Dermis blood vessel endothelial cell (primary cell): ENCODE results near the gene DIPK1A. TPM values are rescaled to one million over a fixed set of nuclear protein-coding genes. Genes with fewer than 3 reads are reported as not detected.

Experiments used
- DNase-seq: peaks from one replicate; pipeline ENCODE4 v3.0.0; 2010
- total RNA-seq: library from RNA; depleted of rRNA; stranded (reverse); fragments of >200 nt; gene quantifications from 2 replicates; pipeline ENCODE4 v1.2.3, GENCODE V29; 2014

The DIPK1A gene
- total RNA-seq, 1 donor from 2014 or later = 0.68 TPM

DNA sequence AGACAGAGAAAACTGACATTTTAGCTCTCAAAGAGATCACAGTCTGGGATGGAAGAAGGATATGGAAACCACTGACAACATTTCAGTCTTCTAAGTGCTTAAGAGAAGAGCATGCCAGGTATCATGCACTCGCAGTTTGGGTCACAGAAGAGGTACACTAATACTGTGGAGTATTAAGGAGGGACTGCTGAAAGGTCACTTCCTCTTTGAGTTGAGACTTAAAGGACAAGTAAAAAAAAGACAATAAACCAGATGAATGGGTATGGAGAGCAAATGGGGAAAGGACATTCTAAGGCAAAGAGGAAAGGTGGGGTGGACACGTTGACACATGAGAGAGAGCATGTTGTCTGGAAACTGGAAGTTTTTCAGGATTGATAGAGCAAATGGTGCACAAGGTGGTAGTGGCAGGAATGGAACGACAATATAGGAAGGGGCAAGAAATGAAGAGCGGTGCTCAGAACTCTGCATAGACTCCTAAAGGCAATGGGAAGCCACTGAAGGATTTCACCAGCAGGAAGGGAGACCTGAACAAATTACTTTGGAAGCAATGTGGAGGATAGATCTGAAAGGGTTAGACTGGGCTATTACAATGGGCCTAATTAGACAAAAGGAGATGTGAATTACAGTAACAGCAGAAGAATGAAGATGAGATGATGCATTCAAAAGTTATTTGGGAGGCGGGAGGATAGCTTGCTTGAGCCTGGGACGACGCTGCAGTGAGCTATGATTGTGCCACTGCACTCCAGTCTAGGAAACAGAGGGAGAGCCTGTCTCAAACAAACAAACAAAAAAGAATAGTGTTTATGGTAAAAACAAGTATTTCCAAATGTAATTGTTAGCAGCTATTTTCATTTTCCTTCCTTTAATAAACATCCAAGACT, 11.1 kb downstream of the DIPK1A start:
- no peak for DNase-seq

DNA sequence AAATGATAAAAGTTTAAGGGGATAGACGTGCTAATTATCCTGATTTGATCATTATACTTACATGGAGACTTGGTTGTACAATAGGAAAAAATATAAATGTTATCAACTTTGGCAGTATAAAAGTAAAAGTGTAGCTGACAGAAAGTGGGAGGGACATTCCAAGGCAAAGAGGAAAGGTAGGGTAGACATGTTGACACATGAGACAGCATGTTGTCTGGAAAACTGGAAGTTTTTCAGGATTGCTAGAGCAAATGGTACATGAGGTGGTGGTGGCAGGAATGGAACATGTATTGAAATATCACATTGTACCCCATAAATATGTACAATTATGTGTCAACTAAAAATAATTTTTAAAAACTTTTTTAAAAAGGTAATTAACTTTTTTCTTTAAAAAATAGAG, 13.2 kb downstream of the DIPK1A start:
- no peak for DNase-seq

DNA sequence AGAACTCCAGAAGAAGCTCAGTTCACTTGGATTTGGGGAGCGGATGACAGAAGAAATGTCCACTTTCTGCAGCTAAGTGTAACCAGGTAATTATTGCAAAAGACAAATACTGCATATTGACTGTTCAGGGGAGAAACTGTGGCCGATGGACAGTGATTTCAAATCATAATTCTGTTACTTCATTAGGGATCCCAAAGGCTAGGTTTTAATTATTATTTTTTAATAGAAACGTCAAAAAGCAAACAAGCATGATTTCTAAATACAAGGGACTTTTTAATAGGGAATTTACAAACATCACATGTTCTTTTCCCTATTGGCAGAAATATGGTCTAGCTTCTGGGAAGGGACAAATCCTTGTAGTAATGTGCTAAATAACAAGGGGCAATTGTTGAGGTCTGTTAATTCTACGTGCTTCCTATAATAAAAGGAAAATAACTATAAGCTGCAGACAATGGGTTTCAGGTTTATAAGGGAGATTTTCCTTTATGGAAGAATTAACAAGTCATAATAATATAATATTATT, 15.5 kb downstream of the DIPK1A start:
- DNase-seq = no peak

DNA sequence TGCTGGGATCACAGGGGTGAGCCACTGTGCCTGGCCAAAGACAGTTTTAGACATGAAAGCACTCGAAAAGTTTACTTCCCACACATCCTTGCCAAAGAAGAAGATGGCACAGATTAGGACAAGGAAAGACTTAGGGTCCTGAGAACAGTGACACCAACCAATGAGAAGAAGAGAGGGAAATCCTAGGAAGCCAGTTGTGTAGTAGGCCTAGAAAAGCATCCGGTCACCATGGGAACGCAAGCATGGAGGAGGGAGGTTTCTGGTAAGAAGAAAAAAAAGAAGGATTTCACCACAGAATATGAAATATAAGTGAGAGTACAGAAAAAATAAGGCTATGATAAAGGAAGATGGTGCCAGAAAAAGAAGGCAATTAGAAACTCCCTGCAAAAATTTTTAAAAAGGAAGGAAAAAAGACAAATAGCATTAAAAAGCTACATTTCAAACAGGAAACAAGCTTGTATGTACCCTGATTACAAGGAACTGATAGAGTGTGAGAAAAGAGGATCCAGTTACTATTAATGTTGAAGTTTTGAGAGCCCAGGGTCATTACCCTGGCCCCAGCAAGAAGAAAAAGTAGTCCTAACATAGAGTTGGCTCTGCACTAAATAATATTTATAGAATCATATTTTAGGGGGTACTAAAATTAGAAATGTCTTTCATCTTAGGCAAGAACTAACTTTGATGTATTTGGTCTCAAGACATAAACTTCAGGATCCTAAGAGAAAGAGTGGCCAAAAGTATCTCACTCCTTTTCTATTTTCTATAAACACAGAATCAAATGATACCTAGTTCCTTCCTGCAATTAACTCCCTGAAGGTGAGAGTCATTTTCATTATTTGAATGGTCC, 16.1 kb downstream of the DIPK1A start:
- DNase-seq = no peak

DNA sequence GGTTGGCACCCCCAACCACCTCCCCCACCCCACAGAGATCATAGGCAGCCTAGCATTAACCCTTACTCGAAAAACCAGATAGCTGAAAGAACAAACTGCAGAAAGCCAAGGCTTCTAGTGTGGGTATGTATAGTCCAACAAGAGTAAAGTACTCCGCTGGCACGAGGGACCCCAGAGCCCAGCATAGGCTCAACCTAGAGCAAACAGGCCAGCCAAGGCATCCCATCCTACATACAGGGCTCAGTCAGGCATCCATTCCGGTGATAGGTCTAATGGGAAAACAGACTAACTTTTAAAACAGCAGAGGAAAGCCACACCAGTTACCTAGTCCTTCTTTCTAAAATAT, 17.8 kb downstream of the DIPK1A start:
- no peak for DNase-seq

DNA sequence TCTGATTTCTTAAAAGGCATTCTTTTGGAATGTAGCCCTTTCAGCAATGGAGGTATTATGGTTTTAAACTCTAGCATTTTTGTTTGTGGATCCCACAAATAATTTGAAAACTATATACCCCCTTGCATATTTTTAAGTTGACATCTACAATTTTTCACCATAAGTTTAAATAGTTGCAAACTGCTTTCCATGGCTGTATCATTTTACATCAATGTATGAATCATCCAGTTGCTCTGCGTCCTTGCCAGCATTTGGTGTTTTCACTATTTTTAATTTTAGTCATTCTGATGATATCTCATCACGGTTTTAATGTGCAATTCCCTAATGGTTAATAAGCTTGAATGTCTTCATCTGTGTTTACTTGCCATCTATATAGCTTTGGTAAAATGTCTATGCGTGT, 20.7 kb downstream of the DIPK1A start:
- no peak for DNase-seq

DNA sequence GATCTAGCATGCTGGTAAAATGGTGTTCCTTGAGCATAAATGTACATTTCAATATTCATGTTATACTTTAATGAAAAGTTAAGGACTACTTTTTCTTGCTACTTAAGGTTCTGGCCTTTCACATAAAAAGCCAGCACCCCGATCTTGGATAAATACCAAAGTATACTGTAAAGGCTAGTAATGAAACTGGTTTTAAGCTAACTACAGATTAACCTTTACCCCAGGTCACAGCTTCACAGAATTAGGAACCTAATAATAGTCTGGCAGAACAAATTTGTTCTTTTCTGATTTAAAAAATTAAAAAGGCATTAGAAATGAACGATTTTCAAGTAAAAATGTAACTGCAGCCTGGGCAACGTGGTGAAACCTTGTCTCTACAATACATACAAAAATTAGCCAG, 23.5 kb downstream of the DIPK1A start:
- no peak for DNase-seq

DNA sequence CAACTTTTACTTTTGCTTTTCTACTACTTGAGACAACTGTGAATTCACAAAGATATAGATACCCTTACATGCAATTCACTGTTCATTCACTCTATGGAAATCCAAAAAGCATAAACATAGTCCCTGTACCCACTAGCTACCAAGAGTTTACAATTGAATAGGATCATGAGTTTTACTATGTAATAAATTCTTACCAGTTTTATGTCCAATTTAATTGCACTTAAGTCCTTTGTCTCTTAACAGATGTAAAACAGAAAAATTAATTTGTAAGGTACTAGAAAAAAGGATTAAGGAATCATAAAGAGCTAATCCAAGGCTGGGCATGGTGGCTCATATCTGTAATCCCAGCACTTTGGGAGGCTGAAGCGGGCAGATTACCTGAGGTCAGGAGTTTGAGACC, 24.4 kb downstream of the DIPK1A start:
- no peak for DNase-seq

DNA sequence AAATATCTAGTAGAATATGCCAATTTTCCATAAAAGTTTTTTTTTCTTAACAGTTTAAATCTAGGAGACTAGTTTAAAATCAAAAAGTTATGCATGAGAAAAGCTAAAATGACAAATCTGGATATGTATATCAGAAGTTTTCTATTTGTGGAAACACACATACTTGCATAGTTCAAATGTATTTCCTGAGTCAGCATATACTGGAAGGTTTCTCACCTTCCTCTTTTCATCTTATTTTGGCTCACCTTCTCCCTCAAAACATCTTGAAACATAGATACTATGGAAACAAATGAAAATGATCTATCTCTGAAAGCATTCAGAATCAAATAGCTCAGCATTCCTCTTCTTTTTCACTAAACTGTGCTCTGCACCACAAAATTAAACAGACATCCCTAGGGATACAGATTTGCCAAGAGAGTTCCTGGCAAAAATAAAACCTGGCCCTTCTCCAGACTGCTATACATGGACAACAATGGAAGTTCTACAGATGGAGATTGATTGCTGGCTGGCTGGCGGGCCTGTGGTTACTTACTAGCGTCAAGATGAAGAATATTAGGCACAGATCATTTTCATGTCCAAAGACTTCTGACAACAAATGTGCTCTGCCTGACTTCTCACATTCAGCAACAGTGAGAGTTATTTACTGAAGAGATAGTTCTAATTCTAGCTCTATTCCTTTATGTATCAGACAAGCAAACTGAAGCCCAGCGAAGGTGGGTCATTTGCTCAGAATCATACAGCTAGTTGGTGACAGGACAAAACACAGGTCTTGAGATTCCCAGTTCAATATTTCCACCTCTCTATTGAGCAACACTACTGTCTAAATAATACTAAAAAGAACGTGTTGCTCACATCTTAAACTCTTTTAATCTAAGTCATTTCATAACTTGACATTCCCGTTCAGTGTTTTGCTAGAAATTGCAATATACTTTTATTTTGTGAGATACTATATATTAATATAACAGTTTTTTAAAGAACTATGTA, 26.6 kb downstream of the DIPK1A start:
- peak; percentile 51 for DNase-seq

DNA sequence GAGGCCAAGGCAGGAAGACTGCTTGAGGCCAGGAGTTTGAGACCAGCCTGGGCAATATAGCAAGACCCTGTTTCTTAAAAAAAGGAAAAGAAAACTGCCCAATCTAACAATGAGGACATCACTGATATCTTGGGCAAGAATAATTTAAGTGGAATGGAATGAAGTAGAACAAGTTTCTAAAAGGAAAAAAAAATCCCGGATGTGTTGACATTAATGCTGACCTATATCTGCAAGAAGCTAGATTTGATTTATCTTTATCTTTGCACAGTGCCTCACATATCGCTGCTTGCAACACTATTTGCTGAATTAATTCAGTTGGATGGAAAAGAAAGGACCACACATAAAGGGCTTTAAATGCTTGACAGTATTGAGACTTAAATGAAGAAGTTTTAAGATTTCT, 27.8 kb downstream of the DIPK1A start:
- DNase-seq = no peak

DNA sequence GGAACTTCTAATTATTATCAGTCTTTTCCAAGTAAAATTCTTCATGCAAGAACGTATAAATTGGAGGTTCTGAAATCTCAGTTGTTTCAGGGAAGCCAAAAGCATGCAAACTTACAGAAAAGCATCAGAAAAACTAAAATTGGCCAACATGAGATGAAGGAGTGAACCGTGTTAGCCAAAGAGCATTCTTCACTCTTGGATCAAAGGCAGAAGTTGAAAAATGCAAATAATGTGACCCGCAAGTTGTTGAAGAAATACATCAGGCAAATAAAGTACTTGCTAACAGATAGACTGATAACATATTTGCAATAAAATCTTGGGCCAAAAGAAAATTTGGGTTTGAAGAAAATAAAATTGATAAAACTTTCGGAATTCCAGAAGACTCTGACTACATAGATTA, 29.6 kb downstream of the DIPK1A start:
- no peak for DNase-seq

DNA sequence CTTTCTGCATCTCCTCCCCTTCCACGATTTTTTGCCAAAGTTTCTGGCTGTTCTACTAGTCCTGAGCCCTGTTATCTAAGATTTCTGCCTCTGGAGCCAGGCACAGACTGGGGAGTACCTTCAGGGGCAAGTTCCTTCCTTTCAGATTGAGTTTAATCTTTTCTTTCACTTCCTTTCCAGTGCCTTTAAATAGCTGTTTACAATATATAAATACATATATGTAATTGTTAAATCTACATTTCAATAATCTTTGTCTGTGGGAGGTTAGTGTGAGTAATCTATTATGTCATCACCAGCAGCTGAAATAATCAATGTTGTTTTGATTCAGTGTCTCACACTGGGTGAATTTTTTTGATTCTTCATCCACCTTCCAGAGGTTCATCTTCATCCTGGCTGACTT, 31.8 kb downstream of the DIPK1A start:
- no peak for DNase-seq

DNA sequence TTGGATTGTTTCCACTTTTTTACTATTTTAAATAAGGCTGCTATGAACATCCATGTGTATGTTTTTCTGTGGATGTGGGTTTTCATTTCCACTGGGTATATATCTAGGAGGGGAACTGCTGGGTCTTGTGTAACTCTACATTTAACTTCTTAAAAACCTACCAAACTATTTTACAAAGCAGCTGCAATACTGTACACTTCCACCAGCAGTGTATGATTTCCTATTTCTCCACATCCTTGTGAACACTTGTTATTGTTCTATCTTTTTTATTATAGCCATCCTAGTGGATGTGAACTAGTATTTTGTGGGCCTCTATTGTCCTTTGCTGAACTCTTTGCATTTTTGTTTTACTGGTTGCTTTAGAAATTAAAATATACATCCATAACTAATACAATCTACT, 33.4 kb downstream of the DIPK1A start:
- no peak for DNase-seq

DNA sequence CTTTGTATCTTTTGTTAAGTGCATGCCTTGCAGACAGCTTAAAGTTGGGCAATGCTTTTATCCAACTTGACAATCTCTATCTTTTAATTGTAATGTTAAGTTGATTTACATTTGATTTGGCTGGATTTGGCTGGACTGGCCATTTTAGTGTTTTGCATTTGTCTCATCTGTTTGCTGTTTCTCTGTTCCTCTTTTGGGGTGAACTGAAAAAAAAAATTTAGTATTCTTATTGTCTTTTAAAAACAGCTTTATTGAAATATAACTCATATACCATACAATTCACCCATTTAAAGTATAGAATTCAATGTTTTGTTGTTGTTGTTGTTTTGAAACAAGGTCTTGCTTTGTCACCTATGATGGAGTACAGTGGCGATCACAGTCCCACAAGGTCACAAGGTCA, 34.4 kb downstream of the DIPK1A start:
- no peak for DNase-seq

DNA sequence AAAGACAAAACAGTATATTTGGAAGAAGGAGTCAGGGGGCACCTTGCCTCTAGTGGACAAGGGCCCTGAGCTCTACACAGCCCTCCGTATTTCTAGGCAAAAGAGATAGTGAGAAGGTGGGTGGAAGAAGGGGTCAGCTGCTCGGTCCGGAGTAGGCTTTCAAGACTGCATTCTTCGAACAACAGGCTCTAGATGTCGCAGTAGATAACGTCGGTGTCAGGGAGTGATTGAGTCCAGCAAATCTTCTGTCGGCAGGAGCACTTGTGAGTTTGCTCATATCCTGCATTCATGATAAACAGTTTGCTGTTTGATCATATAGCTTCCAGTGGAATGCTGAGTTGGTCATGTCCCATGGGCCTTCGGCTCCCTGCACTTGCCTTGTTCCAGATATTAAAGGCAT, 36.8 kb downstream of the DIPK1A start:
- no peak for DNase-seq

DNA sequence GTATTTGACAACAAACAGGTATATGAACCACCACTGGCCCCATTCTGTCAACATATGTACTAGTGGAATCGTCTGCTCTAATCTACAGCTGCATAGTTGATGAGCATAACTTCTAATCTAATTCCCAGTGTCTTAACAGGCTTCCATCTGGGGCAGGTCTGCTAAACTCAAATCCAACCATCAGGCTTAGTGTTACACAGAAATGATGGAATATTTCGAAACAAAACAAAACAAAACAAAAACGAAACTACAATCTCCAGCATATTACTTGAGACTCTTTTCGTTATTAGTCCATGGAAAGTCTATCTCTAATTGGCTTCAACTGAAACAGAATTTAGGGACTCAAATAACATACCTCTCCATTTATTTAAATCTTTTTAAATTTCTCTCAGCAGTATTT, 37.6 kb downstream of the DIPK1A start:
- no peak for DNase-seq

DNA sequence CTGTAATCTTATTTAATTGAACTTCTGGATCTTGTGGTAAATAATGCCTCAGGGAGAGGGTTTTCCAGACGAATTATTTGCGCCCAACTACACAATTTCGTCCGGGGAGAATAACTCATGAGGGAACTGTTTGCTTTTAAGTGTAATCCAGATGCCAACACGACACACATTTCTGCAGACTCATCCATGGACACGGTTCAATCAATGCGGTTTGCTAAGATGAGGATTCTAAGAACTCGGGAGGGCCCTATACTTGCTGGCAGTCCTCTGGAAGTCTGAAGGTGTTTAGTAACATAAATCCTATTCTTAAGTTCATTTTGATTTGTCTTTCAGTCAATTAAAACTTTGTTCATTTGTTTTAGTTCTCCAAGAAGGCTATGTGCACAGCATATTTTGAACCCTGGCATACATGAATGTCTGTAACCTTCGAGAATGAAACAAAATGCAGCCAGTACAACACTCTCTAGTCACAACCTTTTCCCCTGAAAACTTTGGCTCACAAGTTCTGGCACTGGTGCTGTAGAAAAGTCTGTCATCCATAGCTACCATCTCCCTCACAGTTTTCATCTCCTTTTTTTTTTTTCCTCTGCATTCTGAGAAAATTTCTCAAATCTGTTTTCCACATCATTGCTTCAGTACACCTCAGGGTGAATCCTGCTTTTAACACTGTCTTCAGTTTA, 38.8 kb downstream of the DIPK1A start:
- no peak for DNase-seq

DNA sequence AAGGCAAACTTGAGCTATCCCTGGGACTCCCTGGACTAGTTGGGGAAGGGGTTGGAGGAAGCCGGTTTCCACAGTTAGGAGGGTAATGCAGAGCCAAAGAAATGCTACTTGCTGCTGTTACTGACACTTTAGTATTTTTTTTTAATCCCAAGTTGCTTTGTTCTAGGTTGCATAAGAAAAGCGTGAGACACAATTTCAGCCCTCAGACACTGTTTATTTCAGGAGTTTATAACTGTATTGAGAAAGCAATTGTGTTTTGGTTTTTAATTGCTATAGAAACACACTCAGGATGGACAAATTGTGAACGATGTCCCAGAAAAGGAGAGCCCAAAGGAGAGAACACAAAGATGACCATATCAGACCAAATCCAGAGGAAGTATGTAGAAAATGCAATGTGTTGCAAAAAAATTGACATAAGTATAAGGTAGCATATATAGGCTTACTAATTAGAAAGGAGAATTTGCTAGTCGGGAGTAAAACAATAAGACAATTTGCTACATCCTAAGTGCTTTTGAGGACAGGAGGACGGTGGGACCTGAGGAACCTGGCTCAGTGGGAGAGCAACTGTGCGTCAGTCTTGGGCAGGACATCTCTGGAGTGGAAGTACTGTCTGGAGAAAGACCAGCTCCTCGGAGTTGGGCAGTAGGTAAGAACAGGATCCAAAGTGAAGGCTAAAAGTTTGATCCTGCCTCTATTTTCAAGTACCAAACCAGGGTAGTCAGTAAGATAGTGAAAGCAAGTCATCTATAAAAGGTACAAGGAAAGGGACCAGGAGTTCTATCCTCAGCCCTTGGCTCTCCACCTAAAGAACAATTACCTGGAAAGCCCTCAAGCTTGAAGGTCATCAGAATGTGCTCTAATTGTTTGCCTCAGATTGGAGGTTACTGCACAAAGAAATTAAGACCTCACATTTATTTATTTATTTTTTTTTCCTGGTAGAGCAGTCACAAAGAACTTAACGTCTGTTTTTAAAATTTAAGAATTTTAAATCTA, 39.9 kb downstream of the DIPK1A start:
- no peak for DNase-seq

DNA sequence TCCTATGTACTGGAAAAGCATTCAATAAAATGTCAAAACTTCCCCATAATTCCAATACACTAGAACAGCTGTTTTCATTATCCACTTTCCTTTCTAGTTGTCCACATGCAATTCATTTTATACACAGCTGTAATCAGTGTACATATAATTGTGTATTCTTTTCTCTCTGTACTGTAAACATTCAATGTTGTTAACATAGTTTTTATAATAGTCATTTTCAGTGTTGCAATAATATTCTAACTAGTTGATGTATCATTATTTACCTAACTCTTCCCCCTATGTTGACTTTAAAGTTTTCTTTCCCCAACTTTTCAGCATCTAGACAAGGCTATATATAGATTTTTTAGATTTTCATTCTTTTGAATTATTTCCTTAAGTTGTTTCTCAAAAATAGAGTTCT, 44.4 kb downstream of the DIPK1A start:
- no peak for DNase-seq

DNA sequence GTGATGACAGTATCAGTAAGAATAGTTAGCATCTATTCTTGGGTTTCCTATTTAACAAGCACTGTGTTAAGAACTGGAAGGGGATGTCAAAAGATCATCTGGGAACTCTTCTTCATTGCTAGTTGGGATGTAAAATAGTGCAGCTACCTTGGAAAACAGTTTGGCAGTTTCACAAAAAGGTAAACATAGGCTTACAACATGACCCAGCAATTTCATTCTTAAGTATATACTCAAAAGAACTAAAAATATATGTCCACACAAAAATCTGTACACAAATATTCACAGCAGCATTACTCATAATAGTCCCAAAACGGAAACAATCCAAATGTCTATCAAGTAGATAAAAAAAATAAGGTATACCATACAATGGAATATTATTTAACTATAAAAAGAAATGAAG, 45.7 kb downstream of the DIPK1A start:
- DNase-seq = no peak
